H1 (cell line): Measurements from ENCODE around the gene NR4A2. TPM values are rescaled to one million over a fixed set of nuclear protein-coding genes. Genes with fewer than 3 reads are reported as not detected.
A peak's percentile ranks its signal among the peaks of the same experiment; 100 is the strongest.

Experiments used
- CREB1 ChIP-seq: IDR thresholded peaks from 2 replicates; pipeline ENCODE4 v1.6.1; 2012; ENCODE audit warnings: inconsistent platforms
- EGR1 ChIP-seq: IDR thresholded peaks from 2 replicates; pipeline ENCODE4 v1.6.1; 2011; ENCODE audit warnings: low read depth, low read length, borderline replicate concordance
- EZH2 ChIP-seq: fragments of 200-600 bp; sonication (generic); IDR thresholded peaks from 2 replicates; pipeline ENCODE4 v1.7.1; 2012; ENCODE audit warnings: low read depth, mild to moderate bottlenecking, moderate library complexity, low read length, inconsistent platforms; ENCODE audit not compliant: severe bottlenecking
- JUND ChIP-seq: IDR thresholded peaks from 2 replicates; pipeline ENCODE4 v1.6.1; 2011; ENCODE audit warnings: mild to moderate bottlenecking, improper control_type of control experiment, low read length
- POLR2AphosphoS5 ChIP-seq: IDR thresholded peaks from 2 replicates; pipeline ENCODE4 v1.6.1; 2011; ENCODE audit warnings: low read depth, low read length
- RAD21 ChIP-seq, 2 experiments: IDR thresholded peaks in 1 of 2; conservative IDR thresholded peaks in 1 of 2; 2 replicates each; pipeline ENCODE4 v1.6.1; 2011; ENCODE audit warnings: low read depth in 2 of 2, low read length in 2 of 2, improper control_type of control experiment in 1 of 2, inconsistent platforms in 1 of 2, mild to moderate bottlenecking in 1 of 2, moderate library complexity in 1 of 2
- SAP30 ChIP-seq: fragments of 300-600 bp; sonication (generic); IDR thresholded peaks from 2 replicates; pipeline ENCODE4 v1.7.1; 2012; ENCODE audit warnings: low read length, moderate library complexity, mild to moderate bottlenecking, inconsistent platforms; ENCODE audit not compliant: insufficient read depth, insufficient replicate concordance
- polyA plus RNA-seq, 7 experiments: library from polyadenylated mRNA; depleted of rRNA in 3 of 7; stranded (reverse) in 5 of 7; unstranded in 2 of 7; fragments of >200 nt in 5 of 7; fragments of 200-250 nt in 2 of 7; gene quantifications; 1 replicate in 5 of 7; 2 replicates in 1 of 7; 4 replicates in 1 of 7; pipeline versions ENCODE4 v1.2.1 to v1.2.3, GENCODE V29; 2011 to 2013; ENCODE audit warnings: missing spikeins in 2 of 7, mixed read lengths in 2 of 7
- total RNA-seq: library from RNA; stranded (reverse); fragmentation: NEBNext Ultra II Directional; extraction: Animal tissue kit (Norgen Biotek cat#: 25700); gene quantifications from 2 replicates; pipeline ENCODE4 v1.2.1, GENCODE V29; 2021
- TF ChIP-seq, protein P1 (sequence below): fragments of 300-600 bp; sonication (generic); IDR thresholded peaks from 2 replicates; pipeline ENCODE4 v1.7.1; 2012; ENCODE audit warnings: low read length, moderate library complexity, mild to moderate bottlenecking, inconsistent platforms; ENCODE audit not compliant: insufficient replicate concordance

Gene NR4A2
- total and polyA plus RNA-seq, 2 of the 8 experiments (the other 6 are each of a cell fraction or from before 2014, with no cell fraction given), result 0.15 to 1.7 TPM

DNA sequence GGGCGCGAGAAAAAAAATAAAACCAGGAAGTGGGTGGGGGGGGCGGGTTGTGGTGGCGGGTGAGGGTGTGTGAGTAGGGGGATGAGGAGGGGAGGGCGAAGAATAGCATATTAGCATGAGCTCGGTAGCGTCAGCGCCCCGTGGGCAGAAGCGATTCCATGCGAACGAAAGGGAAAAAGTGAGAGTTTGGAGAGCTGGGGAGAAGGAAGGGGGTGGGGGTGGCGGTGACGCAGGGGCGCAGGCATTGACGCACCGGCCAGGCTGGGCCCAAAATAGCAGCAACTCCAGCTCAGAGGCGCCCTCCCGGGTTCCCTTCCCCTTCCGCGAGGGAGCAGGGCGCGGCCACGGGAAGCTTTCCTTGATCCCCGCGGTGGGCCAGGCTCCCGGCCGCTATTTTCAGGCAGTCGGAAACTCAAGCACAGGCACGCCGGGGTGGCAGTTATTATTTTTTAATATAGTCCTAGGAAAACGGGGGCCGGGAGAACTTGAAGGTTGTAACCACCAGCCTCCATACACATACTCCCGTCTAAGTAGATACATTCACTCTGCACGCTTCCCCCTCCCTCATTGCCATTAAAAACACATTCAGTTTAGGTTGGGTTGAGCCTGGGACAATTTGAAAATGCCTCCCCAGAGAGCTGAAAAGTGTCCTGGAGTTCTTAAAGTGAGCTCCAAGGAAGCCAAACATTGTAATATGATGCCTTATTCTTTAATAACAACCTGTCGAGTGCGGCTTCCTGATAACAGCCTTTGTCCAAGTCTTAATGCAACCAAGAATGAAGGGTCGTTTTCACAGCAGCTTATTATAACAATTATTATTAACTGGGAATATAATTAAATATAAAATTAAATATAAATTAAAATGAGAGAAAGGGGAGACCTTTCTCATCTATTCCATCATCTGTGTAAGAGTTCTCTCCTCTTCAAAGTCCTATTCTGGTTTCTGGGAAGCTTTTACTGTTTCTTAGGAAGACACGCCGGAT, 2.3 kb upstream of the NR4A2 start (continued):
- TF ChIP-seq, protein P1, sequence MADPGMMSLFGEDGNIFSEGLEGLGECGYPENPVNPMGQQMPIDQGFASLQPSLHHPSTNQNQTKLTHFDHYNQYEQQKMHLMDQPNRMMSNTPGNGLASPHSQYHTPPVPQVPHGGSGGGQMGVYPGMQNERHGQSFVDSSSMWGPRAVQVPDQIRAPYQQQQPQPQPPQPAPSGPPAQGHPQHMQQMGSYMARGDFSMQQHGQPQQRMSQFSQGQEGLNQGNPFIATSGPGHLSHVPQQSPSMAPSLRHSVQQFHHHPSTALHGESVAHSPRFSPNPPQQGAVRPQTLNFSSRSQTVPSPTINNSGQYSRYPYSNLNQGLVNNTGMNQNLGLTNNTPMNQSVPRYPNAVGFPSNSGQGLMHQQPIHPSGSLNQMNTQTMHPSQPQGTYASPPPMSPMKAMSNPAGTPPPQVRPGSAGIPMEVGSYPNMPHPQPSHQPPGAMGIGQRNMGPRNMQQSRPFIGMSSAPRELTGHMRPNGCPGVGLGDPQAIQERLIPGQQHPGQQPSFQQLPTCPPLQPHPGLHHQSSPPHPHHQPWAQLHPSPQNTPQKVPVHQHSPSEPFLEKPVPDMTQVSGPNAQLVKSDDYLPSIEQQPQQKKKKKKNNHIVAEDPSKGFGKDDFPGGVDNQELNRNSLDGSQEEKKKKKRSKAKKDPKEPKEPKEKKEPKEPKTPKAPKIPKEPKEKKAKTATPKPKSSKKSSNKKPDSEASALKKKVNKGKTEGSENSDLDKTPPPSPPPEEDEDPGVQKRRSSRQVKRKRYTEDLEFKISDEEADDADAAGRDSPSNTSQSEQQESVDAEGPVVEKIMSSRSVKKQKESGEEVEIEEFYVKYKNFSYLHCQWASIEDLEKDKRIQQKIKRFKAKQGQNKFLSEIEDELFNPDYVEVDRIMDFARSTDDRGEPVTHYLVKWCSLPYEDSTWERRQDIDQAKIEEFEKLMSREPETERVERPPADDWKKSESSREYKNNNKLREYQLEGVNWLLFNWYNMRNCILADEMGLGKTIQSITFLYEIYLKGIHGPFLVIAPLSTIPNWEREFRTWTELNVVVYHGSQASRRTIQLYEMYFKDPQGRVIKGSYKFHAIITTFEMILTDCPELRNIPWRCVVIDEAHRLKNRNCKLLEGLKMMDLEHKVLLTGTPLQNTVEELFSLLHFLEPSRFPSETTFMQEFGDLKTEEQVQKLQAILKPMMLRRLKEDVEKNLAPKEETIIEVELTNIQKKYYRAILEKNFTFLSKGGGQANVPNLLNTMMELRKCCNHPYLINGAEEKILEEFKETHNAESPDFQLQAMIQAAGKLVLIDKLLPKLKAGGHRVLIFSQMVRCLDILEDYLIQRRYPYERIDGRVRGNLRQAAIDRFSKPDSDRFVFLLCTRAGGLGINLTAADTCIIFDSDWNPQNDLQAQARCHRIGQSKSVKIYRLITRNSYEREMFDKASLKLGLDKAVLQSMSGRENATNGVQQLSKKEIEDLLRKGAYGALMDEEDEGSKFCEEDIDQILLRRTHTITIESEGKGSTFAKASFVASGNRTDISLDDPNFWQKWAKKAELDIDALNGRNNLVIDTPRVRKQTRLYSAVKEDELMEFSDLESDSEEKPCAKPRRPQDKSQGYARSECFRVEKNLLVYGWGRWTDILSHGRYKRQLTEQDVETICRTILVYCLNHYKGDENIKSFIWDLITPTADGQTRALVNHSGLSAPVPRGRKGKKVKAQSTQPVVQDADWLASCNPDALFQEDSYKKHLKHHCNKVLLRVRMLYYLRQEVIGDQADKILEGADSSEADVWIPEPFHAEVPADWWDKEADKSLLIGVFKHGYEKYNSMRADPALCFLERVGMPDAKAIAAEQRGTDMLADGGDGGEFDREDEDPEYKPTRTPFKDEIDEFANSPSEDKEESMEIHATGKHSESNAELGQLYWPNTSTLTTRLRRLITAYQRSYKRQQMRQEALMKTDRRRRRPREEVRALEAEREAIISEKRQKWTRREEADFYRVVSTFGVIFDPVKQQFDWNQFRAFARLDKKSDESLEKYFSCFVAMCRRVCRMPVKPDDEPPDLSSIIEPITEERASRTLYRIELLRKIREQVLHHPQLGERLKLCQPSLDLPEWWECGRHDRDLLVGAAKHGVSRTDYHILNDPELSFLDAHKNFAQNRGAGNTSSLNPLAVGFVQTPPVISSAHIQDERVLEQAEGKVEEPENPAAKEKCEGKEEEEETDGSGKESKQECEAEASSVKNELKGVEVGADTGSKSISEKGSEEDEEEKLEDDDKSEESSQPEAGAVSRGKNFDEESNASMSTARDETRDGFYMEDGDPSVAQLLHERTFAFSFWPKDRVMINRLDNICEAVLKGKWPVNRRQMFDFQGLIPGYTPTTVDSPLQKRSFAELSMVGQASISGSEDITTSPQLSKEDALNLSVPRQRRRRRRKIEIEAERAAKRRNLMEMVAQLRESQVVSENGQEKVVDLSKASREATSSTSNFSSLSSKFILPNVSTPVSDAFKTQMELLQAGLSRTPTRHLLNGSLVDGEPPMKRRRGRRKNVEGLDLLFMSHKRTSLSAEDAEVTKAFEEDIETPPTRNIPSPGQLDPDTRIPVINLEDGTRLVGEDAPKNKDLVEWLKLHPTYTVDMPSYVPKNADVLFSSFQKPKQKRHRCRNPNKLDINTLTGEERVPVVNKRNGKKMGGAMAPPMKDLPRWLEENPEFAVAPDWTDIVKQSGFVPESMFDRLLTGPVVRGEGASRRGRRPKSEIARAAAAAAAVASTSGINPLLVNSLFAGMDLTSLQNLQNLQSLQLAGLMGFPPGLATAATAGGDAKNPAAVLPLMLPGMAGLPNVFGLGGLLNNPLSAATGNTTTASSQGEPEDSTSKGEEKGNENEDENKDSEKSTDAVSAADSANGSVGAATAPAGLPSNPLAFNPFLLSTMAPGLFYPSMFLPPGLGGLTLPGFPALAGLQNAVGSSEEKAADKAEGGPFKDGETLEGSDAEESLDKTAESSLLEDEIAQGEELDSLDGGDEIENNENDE, result no peak
- TF ChIP-seq SAP30, result no peak
- TF ChIP-seq CREB1, result peak; percentile 87
- TF ChIP-seq RAD21 (IDR thresholded peaks at IDR 0.05 in 1 of 2, conservative IDR thresholded peaks at IDR 0.05 in 1 of 2; ENCODE audit: low read depth in 2 of 2, low read length in 2 of 2), result no peak; a peak in 1 of 4 replicates
- TF ChIP-seq EZH2, result no peak
- TF ChIP-seq JUND, result no peak
- no peak for TF ChIP-seq EGR1
- TF ChIP-seq POLR2AphosphoS5, result no peak
